ENCODE measurements around the gene ABCB1. TPM values are rescaled to one million over a fixed set of nuclear protein-coding genes. Genes with fewer than 3 reads are reported as not detected.

The ABCB1 gene
- total and polyA plus RNA-seq, 2 experiments from 2014 or later, result 0.53 to 0.80 TPM

- TF ChIP-seq ZNF462 (CRISPR knock-in tag; IDR thresholded peaks at IDR 0.05) (no peak), NANOG (IDR thresholded peaks at IDR 0.05; ENCODE audit: borderline replicate concordance) (no peak), ZNF114 (CRISPR knock-in tag; IDR thresholded peaks at IDR 0.05) (no peak), JUNB (IDR thresholded peaks at IDR 0.05; ENCODE audit: unreplicated experiment) (no peak), EZH2 (IDR thresholded peaks at IDR 0.05; ENCODE audit: low read depth, unreplicated experiment) (no peak)
Observed at GRCh38 chr7:87648316-87648715, 47.6 kb upstream of the ABCB1 start (continued).

DNA sequence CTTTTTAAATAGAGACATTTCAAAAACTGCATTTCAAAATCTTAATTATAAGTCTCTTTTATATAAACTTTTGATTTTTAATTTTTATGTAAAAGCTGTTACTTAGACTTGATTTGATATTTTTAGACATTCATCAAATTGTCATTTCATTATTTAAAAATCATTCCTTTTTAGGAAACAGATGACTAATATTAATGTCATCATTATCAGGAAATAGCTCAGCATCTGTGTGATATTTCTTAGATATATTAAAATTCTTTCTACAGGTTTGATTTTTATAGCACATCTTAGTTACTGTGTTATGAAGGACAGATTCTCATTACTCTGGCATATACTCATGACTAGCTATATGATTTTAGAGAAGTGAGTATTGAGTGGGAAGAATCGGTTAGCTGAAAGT lies 44.8 kb upstream of the ABCB1 start:
- no peaks in the 10 kb centered on the region for H3K36me3 ChIP-seq (ENCODE audit: insufficient read depth)
- H3K36me3 Mint-ChIP-seq (ENCODE audit: low read depth), result no peaks in the 10 kb centered on the region
- H3K27me3 ChIP-seq (ENCODE audit: insufficient read depth), result no peaks in the 10 kb centered on the region
- no peaks in the 10 kb centered on the region for H3K9me3 Mint-ChIP-seq
- H3K4me1 ChIP-seq (ENCODE audit: insufficient read depth), result no peaks in the 10 kb centered on the region
- no peak overlapping the region for H3K4me2 ChIP-seq
- no peaks in the 10 kb centered on the region for H4K20me1 ChIP-seq (replicated peaks; ENCODE audit: insufficient read depth)
- no peaks in the 10 kb centered on the region for H3F3A ChIP-seq (replicated peaks; ENCODE audit: low read depth)
- DNase-seq (ENCODE audit: low spot score) (no peak), ATAC-seq (no peak)
- no peak overlapping the region for H3K4me3 ChIP-seq
- peaks cover 3% of the 10 kb centered on the region; the same call in 1 of the 3 replicates for H3K4me1 Mint-ChIP-seq
- no peak overlapping the region for H3K4me3 Mint-ChIP-seq
- H2AFZ ChIP-seq, result no peak overlapping the region
- H3K27me3 Mint-ChIP-seq (ENCODE audit: insufficient read depth, low read depth, poor library complexity), result no peaks in the 10 kb centered on the region
- H3K27ac ChIP-seq (ENCODE audit: low read depth), result no peak overlapping the region
- H3K27ac Mint-ChIP-seq, result no peak overlapping the region
- no peaks in the 10 kb centered on the region for H3K79me2 ChIP-seq (replicated peaks; ENCODE audit: insufficient read depth)
- no peaks in the 10 kb centered on the region for H3K9me2 ChIP-seq (ENCODE audit: insufficient read depth)
- TF ChIP-seq EZH2phosphoT487 (IDR thresholded peaks at IDR 0.05; ENCODE audit: unreplicated experiment), result no peak
- TF ChIP-seq, protein P1, sequence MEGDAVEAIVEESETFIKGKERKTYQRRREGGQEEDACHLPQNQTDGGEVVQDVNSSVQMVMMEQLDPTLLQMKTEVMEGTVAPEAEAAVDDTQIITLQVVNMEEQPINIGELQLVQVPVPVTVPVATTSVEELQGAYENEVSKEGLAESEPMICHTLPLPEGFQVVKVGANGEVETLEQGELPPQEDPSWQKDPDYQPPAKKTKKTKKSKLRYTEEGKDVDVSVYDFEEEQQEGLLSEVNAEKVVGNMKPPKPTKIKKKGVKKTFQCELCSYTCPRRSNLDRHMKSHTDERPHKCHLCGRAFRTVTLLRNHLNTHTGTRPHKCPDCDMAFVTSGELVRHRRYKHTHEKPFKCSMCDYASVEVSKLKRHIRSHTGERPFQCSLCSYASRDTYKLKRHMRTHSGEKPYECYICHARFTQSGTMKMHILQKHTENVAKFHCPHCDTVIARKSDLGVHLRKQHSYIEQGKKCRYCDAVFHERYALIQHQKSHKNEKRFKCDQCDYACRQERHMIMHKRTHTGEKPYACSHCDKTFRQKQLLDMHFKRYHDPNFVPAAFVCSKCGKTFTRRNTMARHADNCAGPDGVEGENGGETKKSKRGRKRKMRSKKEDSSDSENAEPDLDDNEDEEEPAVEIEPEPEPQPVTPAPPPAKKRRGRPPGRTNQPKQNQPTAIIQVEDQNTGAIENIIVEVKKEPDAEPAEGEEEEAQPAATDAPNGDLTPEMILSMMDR (conservative IDR thresholded peaks at IDR 0.05; ENCODE audit: low read depth in 2 of 2), result no peak
- no peak for TF ChIP-seq ZNF114 (CRISPR knock-in tag; IDR thresholded peaks at IDR 0.05)
- no peak for TF ChIP-seq EZH2 (IDR thresholded peaks at IDR 0.05; ENCODE audit: low read depth, unreplicated experiment)
- TF ChIP-seq ZNF462 (CRISPR knock-in tag; IDR thresholded peaks at IDR 0.05), result no peak

Measured in GM23338 (cell line).